NK-92 (cell line): ENCODE results near the gene GP1BB.
"Not testable (repeated sequence)": the region's sequence is repeated elsewhere in the genome, so short reads cannot be mapped to it uniquely, and the experiment has no call there.

Experiments used
- DNase-seq: peaks from one replicate; lab custom pipeline; 2025; ENCODE audit not compliant: unreplicated experiment; lab: John Stamatoyannopoulos, UW

The GP1BB gene

GRCh38 chr22:19723232-19723982 is at the start of gene GP1BB:
Gene GP1BB (plus strand): TSS chr22:19723539. CDS start chr22:19723570, 31 bp downstream.
- DNase-seq: no peak

GRCh38 chr22:19673660-19674059 is 49.7 kb upstream of the GP1BB start:
- no peak for DNase-seq

GRCh38 chr22:19674129-19674928 is 49.0 kb upstream of the GP1BB start:
- DNase-seq: no peak

- DNase-seq: no peak
Observed at GRCh38 chr22:19674929-19675253, 48.4 kb upstream of the GP1BB start.

GRCh38 chr22:19675428-19675827 is 47.9 kb upstream of the GP1BB start:
- DNase-seq: no peak

GRCh38 chr22:19676437-19676836 is 46.9 kb upstream of the GP1BB start:
- not testable (repeated sequence) for DNase-seq

GRCh38 chr22:19678949-19679521 is 44.3 kb upstream of the GP1BB start:
- DNase-seq: no peak

GRCh38 chr22:19679522-19680101 is 43.7 kb upstream of the GP1BB start:
- DNase-seq: no peak

- DNase-seq: no peak
Observed at GRCh38 chr22:19680287-19680881, 43.0 kb upstream of the GP1BB start.

GRCh38 chr22:19680911-19681862 is 42.2 kb upstream of the GP1BB start:
- DNase-seq: no peak

- no peak for DNase-seq
Observed at GRCh38 chr22:19681863-19682245, 41.5 kb upstream of the GP1BB start.

GRCh38 chr22:19686946-19687345 is 36.4 kb upstream of the GP1BB start:
- DNase-seq: no peak

GRCh38 chr22:19687561-19688300 is 35.6 kb upstream of the GP1BB start:
- DNase-seq: no peak

GRCh38 chr22:19688301-19689290 is 34.7 kb upstream of the GP1BB start:
- no peak for DNase-seq

GRCh38 chr22:19689408-19689807 is 33.9 kb upstream of the GP1BB start:
- no peak for DNase-seq

- no peak for DNase-seq
Observed at GRCh38 chr22:19691007-19691720, 32.2 kb upstream of the GP1BB start.

GRCh38 chr22:19691721-19692341 is 31.5 kb upstream of the GP1BB start:
- no peak for DNase-seq
